Activated gamma-delta T cell treated with Interleukin-2 at 50 U/mL for 16 hours (primary cell): Measurements from ENCODE around the gene KLC1.
"Not testable (repeated sequence)": the region's sequence is repeated elsewhere in the genome, so short reads cannot be mapped to it uniquely, and the experiment has no call there.

Source experiments
- DNase-seq: peaks from one replicate; pipeline ENCODE4 v3.0.0-alpha.2; 2020

Gene KLC1

DNA sequence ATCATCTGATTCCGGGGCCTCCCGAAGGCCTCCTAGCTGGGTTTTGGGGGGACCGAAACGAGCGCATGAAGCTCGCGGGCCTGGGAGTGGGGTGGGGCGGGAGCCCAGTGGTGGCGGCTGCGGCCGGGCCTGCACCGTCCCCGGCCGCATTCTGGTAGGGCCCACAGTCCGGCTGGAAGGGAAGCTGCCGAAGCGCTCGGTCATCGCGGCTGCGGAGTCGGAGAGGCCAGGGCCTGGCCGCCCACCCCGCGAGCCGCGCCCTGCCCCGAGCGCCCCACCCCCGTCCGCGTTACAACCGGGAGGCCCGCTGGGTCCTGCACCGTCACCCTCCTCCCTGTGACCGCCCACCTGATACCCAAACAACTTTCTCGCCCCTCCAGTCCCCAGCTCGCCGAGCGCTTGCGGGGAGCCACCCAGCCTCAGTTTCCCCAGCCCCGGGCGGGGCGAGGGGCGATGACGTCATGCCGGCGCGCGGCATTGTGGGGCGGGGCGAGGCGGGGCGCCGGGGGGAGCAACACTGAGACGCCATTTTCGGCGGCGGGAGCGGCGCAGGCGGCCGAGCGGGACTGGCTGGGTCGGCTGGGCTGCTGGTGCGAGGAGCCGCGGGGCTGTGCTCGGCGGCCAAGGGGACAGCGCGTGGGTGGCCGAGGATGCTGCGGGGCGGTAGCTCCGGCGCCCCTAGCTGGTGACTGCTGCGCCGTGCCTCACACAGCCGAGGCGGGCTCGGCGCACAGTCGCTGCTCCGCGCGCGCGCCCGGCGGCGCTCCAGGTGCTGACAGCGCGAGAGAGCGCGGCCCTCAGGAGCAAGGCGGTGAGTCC, at the start of gene KLC1:
Gene KLC1 (plus strand): TSS at position 528 of the 819 bp plus-strand sequence. CDS start 25,354 bp downstream, outside the sequence.
- peak; percentile 78 for DNase-seq

DNA sequence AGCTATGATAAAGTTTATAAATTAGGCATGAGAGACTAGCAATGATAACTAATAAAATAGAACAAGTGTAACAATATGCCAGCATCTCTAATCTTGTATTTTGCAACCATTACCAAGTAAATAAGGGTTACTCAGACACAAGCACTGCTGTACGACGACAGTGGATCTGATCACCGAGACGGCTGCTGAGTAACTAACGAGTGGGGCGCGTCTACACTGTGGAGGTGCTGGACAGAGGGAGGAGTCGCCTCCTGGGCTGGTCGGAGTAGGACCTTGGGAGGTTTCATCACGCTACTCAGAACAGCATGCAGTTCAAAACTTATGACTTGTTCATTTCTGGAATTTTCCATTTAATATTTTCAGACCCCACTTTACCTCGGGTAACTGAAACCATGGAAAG, 47.8 kb upstream of the KLC1 start:
- DNase-seq = no peak

DNA sequence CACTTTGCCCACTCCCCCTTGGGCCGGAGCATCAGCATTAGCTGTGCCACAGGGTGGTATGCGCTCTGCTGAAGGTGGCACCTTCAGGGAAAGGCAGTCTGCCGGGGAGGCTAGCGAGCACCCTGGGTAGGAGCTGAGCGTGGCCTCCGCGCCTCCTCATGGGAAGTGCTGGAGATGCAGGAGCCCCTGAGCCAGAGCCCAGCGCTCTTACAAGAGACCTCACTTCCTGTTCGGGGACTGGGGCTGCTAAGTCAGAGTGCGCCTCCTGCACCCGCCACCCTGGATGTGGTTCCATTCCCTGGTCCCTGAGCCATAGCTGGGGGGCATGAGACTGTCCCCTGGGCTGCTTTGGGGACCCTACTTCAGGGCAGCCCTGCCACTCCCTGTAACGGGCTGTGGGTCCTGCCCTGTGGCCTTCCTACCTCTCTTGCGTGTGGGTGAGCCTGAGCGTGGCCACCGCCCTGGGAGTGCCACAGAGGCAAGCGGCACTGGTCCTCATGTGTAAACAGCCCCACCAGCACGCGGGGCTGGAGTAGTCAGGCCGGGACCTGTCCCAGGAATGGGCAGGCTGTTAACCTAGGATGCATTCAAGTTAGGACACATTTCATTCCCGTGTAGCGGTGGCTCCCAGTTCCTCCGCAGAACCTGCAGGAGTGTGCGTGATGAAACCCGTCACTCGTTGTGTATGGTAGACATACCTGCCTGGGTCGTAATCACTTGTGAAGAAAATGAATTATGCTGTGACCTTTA, 46.9 kb upstream of the KLC1 start:
- DNase-seq = no peak

DNA sequence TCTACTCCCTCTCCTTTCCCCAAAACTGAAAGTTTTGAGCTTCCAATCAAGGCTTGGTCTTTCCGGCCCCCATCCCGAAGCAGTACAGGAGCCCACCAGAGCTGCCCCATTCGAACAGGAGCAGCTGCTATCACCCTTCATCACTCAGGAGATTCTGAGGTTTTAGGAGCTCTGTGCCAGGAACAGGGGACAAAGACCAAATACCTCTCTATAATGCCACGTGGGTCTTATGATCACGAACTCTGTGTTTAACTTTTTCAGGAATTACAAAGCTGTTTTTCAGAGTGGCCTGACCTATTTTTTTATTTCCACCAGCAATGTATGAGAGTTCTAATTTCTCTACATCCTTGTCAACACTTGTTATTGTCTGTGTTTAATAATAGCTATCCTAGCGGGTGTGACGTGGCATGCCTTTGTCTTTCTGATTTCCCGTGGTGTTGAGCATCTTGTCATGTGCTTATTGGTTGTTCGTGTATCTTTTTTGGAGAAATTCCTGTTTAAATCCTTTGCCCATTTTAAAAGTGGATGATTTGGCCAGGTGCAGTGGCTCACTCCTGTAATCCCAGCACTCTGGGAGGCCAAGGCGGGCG, 44.6 kb upstream of the KLC1 start:
- no peak for DNase-seq

DNA sequence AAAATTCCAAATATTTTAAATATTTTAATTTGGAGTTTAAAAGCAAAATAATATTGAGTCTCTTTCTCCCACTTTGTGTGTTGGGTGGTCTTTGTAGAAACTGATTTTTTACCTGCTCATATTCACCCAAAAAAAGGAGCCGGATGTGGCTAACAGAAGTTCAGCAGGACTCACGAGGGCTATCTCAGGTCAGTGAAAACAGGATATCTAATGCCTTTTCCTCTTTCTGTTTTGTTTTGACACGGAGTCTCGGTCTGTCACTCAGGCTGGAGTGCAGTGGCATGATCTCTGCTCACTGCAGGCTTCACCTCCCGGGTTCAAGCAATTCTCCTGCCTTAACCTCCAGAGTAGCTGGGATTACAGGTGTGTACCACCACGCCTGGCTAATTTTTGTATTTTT, 35.4 kb upstream of the KLC1 start:
- DNase-seq = no peak

DNA sequence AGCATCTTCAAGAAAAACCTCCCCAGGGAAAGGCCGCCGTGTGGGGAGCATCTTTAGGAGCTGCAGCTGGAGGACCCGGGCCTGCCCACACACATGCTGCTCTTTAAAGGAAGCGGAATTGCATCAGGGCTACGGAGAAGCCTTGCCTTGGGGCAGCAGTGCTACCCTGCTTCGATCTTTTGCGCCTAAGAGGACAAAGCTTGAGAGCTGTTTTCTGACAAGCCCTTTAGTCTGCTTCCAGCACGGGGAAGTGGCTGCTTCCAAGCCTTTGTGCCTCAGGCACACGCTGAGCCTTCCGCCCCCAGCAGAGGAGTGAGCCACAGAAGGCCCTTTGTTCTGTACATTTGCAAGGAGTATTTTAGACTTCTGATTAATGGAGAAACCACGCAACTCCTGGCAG, 34.7 kb upstream of the KLC1 start:
- DNase-seq = no peak

DNA sequence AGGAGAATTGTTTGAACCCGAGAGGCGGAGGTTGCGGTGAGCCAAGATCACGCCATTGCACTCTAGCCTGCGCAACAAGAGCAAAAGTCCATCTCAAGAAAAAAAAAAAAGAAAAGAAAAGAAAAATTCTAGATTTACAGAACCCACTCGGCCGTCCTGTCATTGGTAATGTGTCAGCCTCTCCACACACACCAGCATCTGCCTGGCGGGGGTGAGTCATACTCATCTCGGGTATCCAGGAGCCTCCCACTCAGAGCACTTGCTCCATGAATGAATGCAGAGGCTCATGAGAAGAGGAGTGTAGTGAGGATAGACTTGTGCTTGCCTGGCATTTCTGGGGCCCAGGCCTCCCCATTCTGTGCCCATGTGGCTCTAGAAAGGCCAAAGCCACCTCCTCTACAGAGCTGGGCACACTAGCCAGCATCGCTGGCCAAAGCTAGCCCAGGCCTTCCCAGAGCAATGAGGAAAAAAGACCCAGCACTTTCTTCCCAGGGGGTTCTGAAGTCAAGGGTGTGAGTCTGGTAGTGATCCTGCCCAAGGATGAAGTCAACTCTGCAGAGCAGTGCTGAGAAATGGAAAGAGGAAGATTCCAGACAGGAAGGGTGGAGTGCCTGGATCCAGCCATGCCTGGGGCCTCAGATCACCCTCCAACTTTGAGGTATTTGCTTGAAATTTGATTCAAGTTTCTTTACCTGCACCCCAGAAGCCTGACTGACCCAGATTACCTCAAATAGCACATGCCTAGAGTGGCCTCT, 31.2 kb upstream of the KLC1 start:
- no peak for DNase-seq

DNA sequence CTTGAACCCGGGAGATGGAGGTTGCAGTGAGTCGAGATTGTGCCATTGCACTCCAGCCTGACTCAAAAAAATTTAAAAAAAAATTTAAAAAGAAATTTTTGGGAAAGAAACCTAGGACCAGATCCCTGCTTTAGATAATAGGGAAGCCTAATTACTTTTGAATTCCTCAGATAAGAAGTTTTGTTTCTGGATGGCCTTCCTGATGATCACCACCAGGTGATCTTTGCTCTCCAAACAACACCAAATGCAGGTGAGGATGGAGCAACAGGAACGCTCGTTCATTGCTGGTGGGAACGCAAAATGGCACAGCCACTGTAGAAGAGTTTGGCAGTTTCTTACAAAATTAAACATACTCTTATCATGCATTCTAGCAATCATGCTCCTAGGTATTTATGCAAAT, 28.5 kb upstream of the KLC1 start:
- DNase-seq = no peak

DNA sequence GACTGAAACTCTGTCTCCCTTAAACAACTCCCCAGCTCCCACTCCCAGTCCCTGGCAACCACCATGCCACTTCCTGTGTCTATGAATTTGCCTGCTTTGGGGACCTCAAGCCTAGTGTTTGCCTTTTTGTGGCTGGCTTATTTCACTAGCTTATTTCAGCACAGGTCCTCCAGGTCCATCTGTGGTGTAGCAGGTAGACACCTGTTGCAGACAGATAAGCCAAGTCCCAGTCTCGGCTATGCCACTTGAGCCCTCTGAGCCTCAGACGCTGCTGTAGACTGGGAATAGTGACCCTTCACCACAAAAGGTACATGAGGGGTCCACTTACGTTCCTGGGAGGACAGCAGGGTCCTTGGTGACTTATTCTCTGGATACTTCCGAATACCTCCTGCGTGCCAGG, 24.4 kb upstream of the KLC1 start:
- no peak for DNase-seq

DNA sequence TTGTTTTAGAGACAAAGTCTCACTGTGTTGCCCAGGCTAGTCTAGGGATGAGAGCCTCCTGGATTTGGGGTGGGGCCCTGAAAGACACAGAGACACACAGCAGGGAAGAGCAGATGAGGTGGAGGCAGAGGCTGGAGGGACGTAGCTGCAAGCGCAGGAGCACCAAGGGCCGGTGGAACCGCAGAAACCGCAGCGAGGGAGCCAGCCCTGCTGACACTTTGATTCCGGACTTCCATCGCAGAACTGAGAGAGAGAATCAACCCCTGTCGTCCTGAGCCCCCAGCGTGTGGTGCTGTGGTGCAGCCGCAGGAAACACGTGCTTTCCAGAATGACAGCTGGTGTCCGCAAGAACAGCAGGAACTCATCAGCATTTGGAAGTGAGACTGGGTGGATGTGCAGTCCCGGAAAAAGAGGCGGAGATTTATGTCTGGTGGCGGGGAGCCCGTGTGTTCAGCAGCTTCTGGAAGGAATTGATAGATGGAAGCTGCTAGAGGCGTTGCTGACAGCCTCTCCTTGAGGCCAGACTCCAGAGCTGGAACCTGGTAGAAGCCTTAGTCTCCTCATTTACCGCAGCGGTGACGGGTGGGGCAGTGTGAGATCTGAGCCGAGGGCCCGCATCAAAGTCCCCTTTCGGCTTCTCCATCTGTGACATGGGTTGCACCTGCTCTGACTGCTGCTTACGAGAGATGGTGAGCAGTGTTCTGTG, 21.9 kb upstream of the KLC1 start:
- peak; percentile 48 for DNase-seq

DNA sequence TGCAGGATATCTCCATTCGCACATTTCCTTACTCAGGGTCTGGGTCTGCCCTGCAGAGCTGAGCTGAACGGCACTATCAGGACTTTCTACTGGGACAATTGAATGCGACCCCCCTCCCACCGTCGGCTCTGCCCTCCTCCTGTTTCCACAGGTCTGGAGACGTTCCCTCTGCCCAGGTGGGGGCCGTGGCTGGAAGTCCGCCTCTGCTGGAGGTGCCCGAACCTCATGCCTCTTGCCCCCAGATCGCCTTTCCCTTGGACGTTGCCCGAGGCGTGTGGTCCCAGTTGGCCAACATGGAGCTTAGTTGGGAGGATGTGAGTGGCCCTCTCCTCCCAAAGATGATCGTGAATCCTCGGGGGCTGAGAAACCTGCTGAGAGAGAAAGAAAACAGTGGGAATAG, 21.2 kb upstream of the KLC1 start:
- no peak for DNase-seq

DNA sequence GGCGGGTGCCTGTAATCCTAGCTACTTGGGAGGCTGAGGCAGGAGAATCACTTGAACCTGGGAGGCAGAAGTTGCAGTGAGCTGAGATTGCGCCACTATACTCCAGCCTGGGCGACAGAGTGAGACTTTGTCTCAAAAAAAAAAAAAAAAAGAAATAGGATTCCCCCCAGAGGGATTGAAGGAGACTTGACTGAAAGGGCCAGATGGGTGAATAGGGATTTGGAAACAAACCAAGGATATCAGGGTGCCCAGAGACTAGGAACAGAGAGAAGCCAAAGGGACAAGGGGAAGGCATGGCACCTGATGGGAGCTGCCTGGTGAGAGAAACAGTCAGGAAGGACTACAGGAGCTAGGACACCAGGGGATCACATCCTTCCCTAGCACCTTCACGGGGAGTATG, 19.9 kb upstream of the KLC1 start:
- not testable (repeated sequence) for DNase-seq

DNA sequence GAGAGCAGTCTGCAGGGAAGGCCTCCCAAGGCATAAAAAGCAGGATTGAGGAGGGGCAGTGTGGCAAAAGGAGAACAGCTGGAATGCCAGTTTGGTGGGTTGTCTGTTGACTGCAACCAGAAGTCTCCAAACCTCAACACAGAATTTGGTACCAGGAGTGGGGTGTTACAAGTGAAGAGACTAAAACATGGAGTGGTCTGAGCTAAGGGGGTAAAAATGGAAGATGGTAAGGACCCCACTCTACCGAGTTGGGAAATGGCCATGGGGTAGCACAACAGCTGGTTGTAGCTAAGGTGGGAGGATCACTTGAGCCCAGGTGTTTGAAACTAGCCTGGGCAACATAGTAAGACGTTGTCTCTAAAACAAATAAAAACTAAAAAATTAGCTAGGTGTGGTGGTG, 17.8 kb upstream of the KLC1 start:
- DNase-seq = no peak

DNA sequence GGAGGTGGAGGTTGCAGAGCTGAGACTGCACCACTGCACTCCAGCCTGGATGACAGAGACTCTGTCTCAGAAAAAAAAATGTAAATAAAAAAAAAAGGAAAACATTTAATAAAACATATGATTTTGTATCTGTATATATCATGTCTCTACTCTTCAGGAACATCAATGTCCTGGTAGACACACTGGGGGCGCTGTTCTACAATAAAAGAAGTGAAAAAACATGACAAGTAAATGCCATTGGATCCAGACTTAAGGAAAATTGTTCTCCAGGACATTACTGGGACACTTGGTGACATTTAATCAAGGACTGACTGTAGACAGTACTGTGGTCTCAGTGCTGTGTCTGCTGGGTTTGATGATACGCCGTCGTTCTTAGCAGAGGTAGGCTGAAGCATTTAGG, 15.5 kb upstream of the KLC1 start:
- no peak for DNase-seq

DNA sequence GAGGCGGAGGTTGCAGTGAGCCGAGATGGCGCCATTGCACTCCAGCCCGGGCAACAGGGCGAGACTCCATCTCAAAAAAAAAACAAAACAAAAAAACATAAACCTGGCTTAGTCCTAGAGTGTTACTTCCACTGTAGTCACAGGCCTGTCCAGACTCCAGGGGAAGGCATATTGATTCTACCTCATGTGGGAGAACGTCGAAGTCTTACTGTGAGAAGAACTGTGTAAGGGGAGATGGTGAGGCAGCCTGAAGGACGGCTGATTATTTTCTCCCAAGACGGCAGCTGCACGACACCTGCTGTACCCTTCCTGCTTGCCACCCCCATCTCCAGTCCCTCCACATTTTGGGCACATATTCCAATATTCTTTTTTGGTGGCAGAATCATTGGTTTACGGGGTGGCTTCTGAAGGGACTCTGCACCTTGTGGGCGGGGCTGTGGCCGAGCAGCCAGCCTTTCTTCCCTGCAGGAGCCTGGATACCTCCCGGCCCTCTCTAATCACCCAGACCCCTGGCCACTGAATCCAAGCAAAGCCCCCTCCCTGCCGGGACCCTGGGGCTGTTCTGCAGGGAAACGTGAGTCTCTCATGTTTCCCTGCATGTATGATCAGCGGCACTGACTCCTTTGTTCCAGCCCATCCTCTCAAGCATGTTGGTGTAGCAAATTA, 12.2 kb upstream of the KLC1 start:
- no peak for DNase-seq

DNA sequence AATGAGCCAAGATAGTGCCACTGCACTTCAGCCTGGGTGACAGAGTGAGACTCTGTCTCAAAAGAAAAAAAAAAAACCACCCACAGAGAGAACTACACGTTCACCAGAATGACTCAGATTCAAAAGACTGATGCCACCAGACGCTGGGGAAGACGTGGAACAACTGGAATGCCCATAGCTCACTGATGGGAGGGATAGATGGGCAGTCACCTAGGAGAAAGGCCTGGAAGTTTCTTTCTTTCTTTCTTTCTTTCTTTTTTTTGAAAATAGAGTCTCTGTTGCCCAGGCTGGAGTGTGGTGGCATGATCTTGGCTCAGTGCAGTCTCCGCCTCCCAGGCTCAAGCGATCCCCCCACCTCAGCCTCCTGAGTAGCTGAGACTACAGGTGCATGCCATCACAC, 10.0 kb upstream of the KLC1 start:
- DNase-seq = no peak

DNA sequence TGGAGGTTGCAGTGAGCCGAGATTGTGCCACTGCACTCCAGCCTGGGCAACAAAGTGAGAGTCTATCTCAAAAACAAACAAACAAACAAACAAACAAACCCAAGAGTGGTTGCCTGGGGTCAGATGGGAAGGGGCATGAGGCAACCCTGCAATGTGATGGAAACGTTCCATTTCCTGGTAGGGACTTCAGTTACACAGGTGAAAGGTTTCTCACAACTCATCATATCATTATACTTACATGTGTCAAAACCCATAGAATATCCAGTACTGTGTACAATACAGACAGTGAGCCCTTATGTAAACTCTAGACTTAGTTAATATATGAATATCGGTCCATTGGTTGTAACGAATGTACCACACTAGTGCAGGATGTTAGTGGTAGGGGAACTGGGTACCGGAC, 7.2 kb upstream of the KLC1 start:
- DNase-seq = no peak

DNA sequence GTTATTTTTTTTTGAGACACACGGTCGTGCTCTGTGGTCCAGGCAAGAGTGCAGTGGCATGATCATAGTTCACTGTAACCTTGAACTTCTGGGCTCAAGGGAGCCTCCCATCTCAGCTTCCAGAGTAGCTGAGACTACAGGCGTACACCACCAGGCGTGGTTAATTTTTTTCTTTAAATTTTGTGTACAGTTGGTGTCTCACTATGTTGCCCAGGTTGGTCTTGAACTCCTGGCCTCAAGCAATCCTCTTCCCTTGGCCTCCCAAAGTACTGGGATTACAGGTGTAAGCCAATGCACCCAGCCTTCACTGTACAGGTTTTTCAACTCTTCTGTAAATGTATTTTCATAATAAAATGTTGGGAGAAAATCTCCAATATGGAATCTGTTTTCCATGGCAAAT, 5.7 kb upstream of the KLC1 start:
- DNase-seq = no peak

DNA sequence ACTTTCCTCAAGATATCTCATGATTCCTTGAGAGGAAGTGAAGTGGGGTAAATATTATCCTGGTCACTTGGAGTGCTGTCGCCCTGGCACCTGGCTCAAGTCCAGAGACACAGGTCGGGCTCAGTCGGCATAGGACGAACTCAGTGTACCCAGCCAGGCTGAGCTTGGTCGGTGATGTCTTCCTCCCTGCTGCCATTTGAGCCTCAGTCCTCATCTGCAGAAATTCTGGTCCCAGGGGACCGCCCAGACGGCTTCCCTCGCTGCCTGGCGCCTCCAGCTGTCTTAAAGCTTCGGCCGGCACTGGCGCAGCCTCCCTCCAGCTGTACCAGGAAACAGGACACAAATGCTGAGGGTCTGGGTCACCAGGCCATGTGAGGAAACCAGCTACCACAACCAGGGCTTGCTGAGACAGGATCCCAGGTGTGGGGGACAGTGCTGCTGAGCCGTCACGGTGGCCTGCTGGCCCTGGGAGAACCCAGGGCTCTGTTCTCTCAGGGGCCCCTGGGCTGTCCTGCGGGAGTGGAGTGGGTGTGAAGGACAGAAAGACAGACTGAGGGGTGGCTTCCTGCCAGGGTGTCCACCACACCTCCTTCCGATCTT, 5.0 kb upstream of the KLC1 start:
- no peak for DNase-seq

DNA sequence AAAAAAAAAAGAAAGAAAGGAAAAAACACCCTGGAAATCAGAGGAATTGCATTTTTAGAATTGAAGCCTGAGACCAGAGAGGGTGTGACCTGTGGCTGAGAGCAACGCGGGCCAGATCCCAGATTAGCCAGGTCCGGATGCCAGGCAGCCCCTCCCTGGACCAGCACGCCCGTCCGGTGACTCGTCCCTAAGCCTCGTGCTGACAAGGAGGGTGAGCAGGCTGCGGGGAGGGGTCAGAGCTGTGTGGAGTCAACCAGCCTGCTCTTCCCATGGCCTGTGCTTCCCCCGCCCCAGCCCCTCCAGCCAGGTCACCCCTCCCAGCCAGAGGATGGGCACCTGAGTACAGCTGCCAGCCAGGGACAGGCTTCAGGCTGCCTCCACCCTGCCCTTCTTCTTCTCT, 4.2 kb upstream of the KLC1 start:
- no peak for DNase-seq

DNA sequence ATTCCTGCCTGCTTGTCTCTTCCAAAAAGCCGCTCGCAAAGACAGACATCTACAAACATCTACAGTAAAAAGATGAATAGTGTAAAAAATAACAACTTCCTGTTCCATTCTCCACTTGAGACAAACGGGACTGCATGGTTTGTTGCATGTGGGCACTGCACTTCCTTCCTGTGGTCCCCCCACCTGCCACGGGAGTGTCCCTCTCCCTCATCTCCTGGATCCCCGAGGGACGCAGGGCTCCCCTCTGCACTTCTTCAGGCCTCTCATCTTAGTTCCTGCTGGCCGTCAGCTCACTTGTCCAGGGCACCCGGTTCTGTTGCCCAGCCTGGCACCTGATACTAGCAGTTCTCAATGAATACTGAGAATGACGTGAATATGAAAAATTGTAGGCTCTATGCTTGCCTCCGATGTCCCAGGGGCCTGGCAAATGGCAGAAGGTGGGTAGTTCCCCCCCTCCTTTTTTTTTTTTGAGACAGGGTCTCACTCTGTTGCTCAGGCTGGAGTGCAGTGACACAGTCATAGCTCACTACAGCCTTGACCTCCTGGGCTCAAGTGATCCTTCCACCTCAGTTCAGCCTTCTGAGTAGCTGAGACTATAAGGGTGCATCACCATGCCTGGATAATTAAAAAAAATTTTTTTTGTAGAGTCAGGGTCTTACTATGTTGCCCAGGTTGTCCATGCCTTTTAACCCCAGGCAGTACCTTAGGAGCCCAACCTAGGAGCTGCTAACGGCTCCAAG, 3.5 kb upstream of the KLC1 start:
- DNase-seq = peak; percentile 26
